ENCODE results near the gene TMPO. TPM values are rescaled to one million over a fixed set of nuclear protein-coding genes. Genes with fewer than 3 reads are reported as not detected.

TMPO gene
- total and polyA plus RNA-seq, 2 donors (not counting 3 experiments of a cell fraction or from before 2014, with no cell fraction given), result 27.8 to 150 TPM

DNA sequence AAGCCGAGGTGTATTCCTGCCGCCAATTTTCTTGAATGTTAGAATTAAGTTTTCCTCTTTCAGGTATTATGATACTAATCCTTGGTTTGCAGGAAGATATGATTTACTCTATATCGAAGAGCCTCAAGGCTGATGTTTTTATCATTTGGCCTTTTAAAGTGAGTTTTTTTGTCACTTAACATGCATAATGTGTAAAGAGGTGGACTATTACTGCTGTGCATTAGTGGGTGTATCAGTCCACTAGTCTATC, 11.1 kb upstream of the TMPO start:
- Histone ChIP-seq H3K79me2 (ENCODE audit: control insufficient read depth, insufficient read depth, low read length) (no peaks in the 10 kb centered on the region), H3K27ac (ENCODE audit: insufficient read depth, low read depth, low read length) (no peak overlapping the region), H4K20me1 (replicated peaks; ENCODE audit: control insufficient read depth, extremely low read depth, insufficient read depth, low read length) (no peaks in the 10 kb centered on the region), H3K4me2 (ENCODE audit: insufficient read depth, low read length) (peak overlapping the region; percentile 31), H2AFZ (ENCODE audit: low read depth, low read length) (peak overlapping the region; percentile 3), H3K27me3 (ENCODE audit: control insufficient read depth in 2 of 2, insufficient read depth in 2 of 2, low read length in 2 of 2) (no peaks in the 10 kb centered on the region), H3K9me1 (replicated peaks; ENCODE audit: control insufficient read depth, extremely low read depth, insufficient read depth, low read length) (no peaks in the 10 kb centered on the region), H3K9ac (replicated peaks; ENCODE audit: extremely low read depth, insufficient read depth, low read length) (no peak overlapping the region), H3K9me3 (replicated peaks; ENCODE audit: control insufficient read depth, insufficient read depth, low read length) (no peaks in the 10 kb centered on the region), H3K4me3 (replicated peaks in 1 of 3; ENCODE audit: insufficient read depth in 1 of 3, low read depth in 1 of 3, low read length in 3 of 3) (peak overlapping the region in 2 of 3 experiments; percentile 50 to 83), H3K36me3 (ENCODE audit: control insufficient read depth in 2 of 2, extremely low read depth in 1 of 2, insufficient read depth in 2 of 2, low read length in 2 of 2) (no peaks in the 10 kb centered on the region), H3K4me1 (ENCODE audit: control insufficient read depth, extremely low read depth, insufficient read depth, low read length) (peaks cover 2% of the 10 kb centered on the region)
- POLR2A ChIA-PET, result interaction anchor here (1.7 kb wide), 1 partner anchor 10 kb away, joined by 3 read pairs; no protein-coding TSS in a partner anchor
- dilution Hi-C loops (cut with MboI; ENCODE audit: extremely low pct_ligation_motif_present, low sequenced_read_pairs) (no loop called here), intact Hi-C loops (cut with micrococcal nuclease) (no loop called here)
- TF ChIP-seq EZH2 (IDR thresholded peaks at IDR 0.05; ENCODE audit: borderline replicate concordance, low read depth, low read length, severe bottlenecking) (no peak), FOS (IDR thresholded peaks at IDR 0.05; ENCODE audit: borderline replicate concordance, insufficient read depth, low read length) (no peak), POLR2A (IDR thresholded peaks at IDR 0.05; ENCODE audit: low read depth, low read length) (no peak), JUN (IDR thresholded peaks at IDR 0.05; ENCODE audit: borderline replicate concordance, insufficient read depth, insufficient read length, low read depth) (no peak), MYC (IDR thresholded peaks at IDR 0.05; ENCODE audit: low read depth, low read length) (no peak), GATA2 (IDR thresholded peaks at IDR 0.05; ENCODE audit: insufficient read depth, insufficient read length, low read depth, low read length) (no peak), POLR2AphosphoS5 (IDR thresholded peaks at IDR 0.05; ENCODE audit: insufficient read depth, low read depth, low read length) (no peak)
- TF ChIP-seq, protein P1, sequence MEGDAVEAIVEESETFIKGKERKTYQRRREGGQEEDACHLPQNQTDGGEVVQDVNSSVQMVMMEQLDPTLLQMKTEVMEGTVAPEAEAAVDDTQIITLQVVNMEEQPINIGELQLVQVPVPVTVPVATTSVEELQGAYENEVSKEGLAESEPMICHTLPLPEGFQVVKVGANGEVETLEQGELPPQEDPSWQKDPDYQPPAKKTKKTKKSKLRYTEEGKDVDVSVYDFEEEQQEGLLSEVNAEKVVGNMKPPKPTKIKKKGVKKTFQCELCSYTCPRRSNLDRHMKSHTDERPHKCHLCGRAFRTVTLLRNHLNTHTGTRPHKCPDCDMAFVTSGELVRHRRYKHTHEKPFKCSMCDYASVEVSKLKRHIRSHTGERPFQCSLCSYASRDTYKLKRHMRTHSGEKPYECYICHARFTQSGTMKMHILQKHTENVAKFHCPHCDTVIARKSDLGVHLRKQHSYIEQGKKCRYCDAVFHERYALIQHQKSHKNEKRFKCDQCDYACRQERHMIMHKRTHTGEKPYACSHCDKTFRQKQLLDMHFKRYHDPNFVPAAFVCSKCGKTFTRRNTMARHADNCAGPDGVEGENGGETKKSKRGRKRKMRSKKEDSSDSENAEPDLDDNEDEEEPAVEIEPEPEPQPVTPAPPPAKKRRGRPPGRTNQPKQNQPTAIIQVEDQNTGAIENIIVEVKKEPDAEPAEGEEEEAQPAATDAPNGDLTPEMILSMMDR (IDR thresholded peaks at IDR 0.05; ENCODE audit: extremely low read depth in 1 of 2, insufficient read depth in 1 of 2, low read depth in 1 of 2, low read length in 2 of 2), result no peak
- TF ChIP-seq, protein P2, sequence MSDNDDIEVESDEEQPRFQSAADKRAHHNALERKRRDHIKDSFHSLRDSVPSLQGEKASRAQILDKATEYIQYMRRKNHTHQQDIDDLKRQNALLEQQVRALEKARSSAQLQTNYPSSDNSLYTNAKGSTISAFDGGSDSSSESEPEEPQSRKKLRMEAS (IDR thresholded peaks at IDR 0.05; ENCODE audit: insufficient read depth, insufficient read length), result no peak
- CTCF ChIA-PET, result interaction anchor here (1.2 kb wide), 1 partner anchor 9 kb away, joined by 4 read pairs; no protein-coding TSS in a partner anchor
- TSS peak; percentile 60 for BruUV-seq (replicated peaks)
- FAIRE-seq (no peak), DNase-seq (ENCODE audit: low read depth, low spot score) (no peak)
